ENCODE measurements around the gene OR13F1. TPM values are rescaled to one million over a fixed set of nuclear protein-coding genes. Genes with fewer than 3 reads are reported as not detected.
"Not testable (repeated sequence)": the region's sequence is repeated elsewhere in the genome, so short reads cannot be mapped to it uniquely, and the experiment has no call there.

Gene OR13F1
- total and polyA plus RNA-seq, 9 donors = not detected

GRCh38 chr9:104520241-104520640, 16.2 kb downstream of the OR13F1 start:
- H3K27ac ChIP-seq (ENCODE audit: low read length); DNase-seq; H3K27me3 ChIP-seq (ENCODE audit: control insufficient read depth, insufficient read depth, low read length); H3K4me1 ChIP-seq (ENCODE audit: control insufficient read depth, insufficient read depth, low read length); H3K36me3 ChIP-seq (ENCODE audit: control insufficient read depth, insufficient read depth, low read length); H3K9me3 ChIP-seq (replicated peaks; ENCODE audit: control insufficient read depth, low read depth, low read length); H3K4me3 ChIP-seq (ENCODE audit: low read length): not testable (repeated sequence)
- WGBS (ENCODE audit: insufficient coverage) = 90% methylated on average over 8 of the region's 10 CpGs

DNA sequence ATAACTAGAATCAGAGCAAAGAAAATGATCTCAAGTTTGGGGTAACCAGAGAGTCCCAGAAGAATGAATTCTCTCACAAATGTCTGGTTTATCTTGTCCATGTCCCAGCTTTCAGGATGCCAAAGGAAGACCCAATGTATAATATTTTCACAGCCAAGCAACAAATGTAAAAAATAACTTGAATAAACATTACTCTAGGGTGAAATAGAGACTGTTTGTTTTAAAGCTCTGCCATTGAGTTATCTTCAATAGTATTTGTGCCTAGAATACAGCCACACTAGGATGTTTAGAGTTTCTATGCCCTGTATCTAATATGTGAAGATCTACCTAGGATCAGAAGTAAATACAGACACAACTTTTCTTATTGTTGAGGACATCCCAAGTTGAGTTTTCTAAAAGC, 23.0 kb downstream of the OR13F1 start, which contains the start of gene OR13C4:
TSS of gene OR13C4 (minus strand) at position 101 of the 400 bp plus-strand sequence. CDS start at position 101, 0 bp downstream.
- Histone ChIP-seq H3K36me3 (ENCODE audit: control insufficient read depth, insufficient read depth, low read length) (no peaks in the 10 kb centered on the region), H3K9me3 (replicated peaks; ENCODE audit: control insufficient read depth, low read depth, low read length) (peaks cover 2% of the 10 kb centered on the region)
- no peak for DNase-seq

DNA sequence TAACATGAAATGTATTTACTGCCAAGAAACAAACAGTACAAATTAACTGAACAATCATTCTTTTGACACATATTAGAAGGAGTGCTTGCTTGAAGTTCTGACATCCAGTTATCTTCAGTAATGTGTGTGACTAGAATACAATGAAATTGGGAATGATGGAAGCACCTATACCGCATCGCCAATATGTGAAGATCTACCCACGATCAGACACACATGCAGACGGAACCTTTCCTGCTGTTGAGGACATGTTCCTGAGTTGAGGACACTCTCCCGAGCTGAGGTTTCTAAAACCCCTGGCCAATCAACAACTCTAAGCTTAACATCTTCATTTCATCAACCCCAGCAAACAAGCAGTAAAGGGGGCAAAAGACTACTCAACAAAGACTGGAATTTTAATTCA, 32.7 kb downstream of the OR13F1 start, which contains the start of gene OR13C3:
TSS of gene OR13C3 (minus strand) at position 101 of the 400 bp plus-strand sequence. CDS start 133 bp downstream, outside the sequence.
- Histone ChIP-seq H3K36me3 (ENCODE audit: control insufficient read depth, insufficient read depth, low read length) (no peaks in the 10 kb centered on the region), H3K4me3 (ENCODE audit: low read length) (no peak within 1 kb of the TSS), H3K27ac (ENCODE audit: low read length) (no peak within 1 kb of the TSS), H3K9me3 (replicated peaks; ENCODE audit: control insufficient read depth, low read depth, low read length) (no peaks in the 10 kb centered on the region), H3K4me1 (ENCODE audit: control insufficient read depth, insufficient read depth, low read length) (no peaks in the 10 kb centered on the region), H3K27me3 (ENCODE audit: control insufficient read depth, insufficient read depth, low read length) (no peaks in the 10 kb centered on the region)
- 100% methylated on average over 2 of the region's 5 CpGs for WGBS (ENCODE audit: insufficient coverage)
- DNase-seq = no peak

More for the DNA sequence above, 23.0 kb downstream of the OR13F1 start, which contains the start of gene OR13C4:
- Histone ChIP-seq H3K27me3 (ENCODE audit: control insufficient read depth, insufficient read depth, low read length) (no peaks in the 10 kb centered on the region), H3K4me1 (ENCODE audit: control insufficient read depth, insufficient read depth, low read length) (no peaks in the 10 kb centered on the region), H3K27ac (ENCODE audit: low read length) (no peak within 1 kb of the TSS), H3K4me3 (ENCODE audit: low read length) (no peak within 1 kb of the TSS)

- DNase-seq = no peak
- no peaks in the 10 kb centered on the region for H3K27me3 ChIP-seq (ENCODE audit: control insufficient read depth, insufficient read depth, low read length)
- no peaks in the 10 kb centered on the region for H3K9me3 ChIP-seq (replicated peaks; ENCODE audit: control insufficient read depth, low read depth, low read length)
- H3K4me1 ChIP-seq (ENCODE audit: control insufficient read depth, insufficient read depth, low read length) = no peaks in the 10 kb centered on the region
- H3K36me3 ChIP-seq (ENCODE audit: control insufficient read depth, insufficient read depth, low read length) = no peaks in the 10 kb centered on the region
- WGBS (ENCODE audit: insufficient coverage) = 36% methylated on average over 1 of the region's 1 CpG
- no peak overlapping the region for H3K4me3 ChIP-seq (ENCODE audit: low read length)
- no peak overlapping the region for H3K27ac ChIP-seq (ENCODE audit: low read length)
Measured at GRCh38 chr9:104539275-104539674, 35.2 kb downstream of the OR13F1 start.

GRCh38 chr9:104544644-104545043, 40.6 kb downstream of the OR13F1 start:
- DNase-seq = no peak
- H3K27ac ChIP-seq (ENCODE audit: low read length) = no peak overlapping the region
- H3K27me3 ChIP-seq (ENCODE audit: control insufficient read depth, insufficient read depth, low read length) = no peaks in the 10 kb centered on the region
- no CpG with 5 or more reads among the region's 4 CpGs for WGBS (ENCODE audit: insufficient coverage)
- no peak overlapping the region for H3K4me3 ChIP-seq (ENCODE audit: low read length)
- no peaks in the 10 kb centered on the region for H3K4me1 ChIP-seq (ENCODE audit: control insufficient read depth, insufficient read depth, low read length)
- no peaks in the 10 kb centered on the region for H3K9me3 ChIP-seq (replicated peaks; ENCODE audit: control insufficient read depth, low read depth, low read length)
- no peaks in the 10 kb centered on the region for H3K36me3 ChIP-seq (ENCODE audit: control insufficient read depth, insufficient read depth, low read length)

- DNase-seq = no peak
- Histone ChIP-seq H3K4me1 (ENCODE audit: control insufficient read depth, insufficient read depth, low read length) (no peaks in the 10 kb centered on the region), H3K27me3 (ENCODE audit: control insufficient read depth, insufficient read depth, low read length) (no peaks in the 10 kb centered on the region), H3K36me3 (ENCODE audit: control insufficient read depth, insufficient read depth, low read length) (no peaks in the 10 kb centered on the region), H3K4me3 (ENCODE audit: low read length) (no peak overlapping the region), H3K27ac (ENCODE audit: low read length) (no peak overlapping the region), H3K9me3 (replicated peaks; ENCODE audit: control insufficient read depth, low read depth, low read length) (peaks cover 5% of the 10 kb centered on the region)
- WGBS (ENCODE audit: insufficient coverage) = no CpG with 5 or more reads among the region's 1 CpG
Measured at GRCh38 chr9:104553261-104553660, 49.2 kb downstream of the OR13F1 start.

Other genes with a start within 250 kb of the OR13F1 start
- gene OR13C4, start 22.9 kb downstream of the OR13F1 start, total RNA-seq = not detected
- not detected for gene OR13C4, start 22.9 kb downstream of the OR13F1 start, polyA plus RNA-seq (ENCODE audit: insufficient read depth in 1 of 8, insufficient read length in 8 of 8, low replicate concordance in 1 of 8)
- gene OR13C3, start 32.6 kb downstream of the OR13F1 start, total RNA-seq = not detected
- not detected for gene OR13C3, start 32.6 kb downstream of the OR13F1 start, polyA plus RNA-seq (ENCODE audit: insufficient read depth in 1 of 8, insufficient read length in 8 of 8, low replicate concordance in 1 of 8)
- not detected for gene OR13C8, start 64.9 kb downstream of the OR13F1 start, total RNA-seq
- not detected for gene OR13C8, start 64.9 kb downstream of the OR13F1 start, polyA plus RNA-seq (ENCODE audit: insufficient read depth in 1 of 8, insufficient read length in 8 of 8, low replicate concordance in 1 of 8)
- not detected for gene OR13C5, start 95.2 kb downstream of the OR13F1 start, total RNA-seq
- not detected for gene OR13C5, start 95.2 kb downstream of the OR13F1 start, polyA plus RNA-seq (ENCODE audit: insufficient read depth in 1 of 8, insufficient read length in 8 of 8, low replicate concordance in 1 of 8)
- gene OR13C2, start 101.4 kb downstream of the OR13F1 start, total RNA-seq = 0.13 TPM
- gene OR13C2, start 101.4 kb downstream of the OR13F1 start, polyA plus RNA-seq (ENCODE audit: insufficient read depth in 1 of 8, insufficient read length in 8 of 8, low replicate concordance in 1 of 8) = not detected
- 0.09 TPM for gene OR13C9, start 113.9 kb downstream of the OR13F1 start, total RNA-seq
- gene OR13C9, start 113.9 kb downstream of the OR13F1 start, polyA plus RNA-seq (ENCODE audit: insufficient read depth in 1 of 8, insufficient read length in 8 of 8, low replicate concordance in 1 of 8) = not detected
- not detected for gene OR13D1, start 190.3 kb downstream of the OR13F1 start, total RNA-seq
- gene OR13D1, start 190.3 kb downstream of the OR13F1 start, polyA plus RNA-seq (ENCODE audit: insufficient read depth in 1 of 8, insufficient read length in 8 of 8, low replicate concordance in 1 of 8) = under 1 TPM in 1 of 8 donors, not detected in 7; 0.18 TPM
- gene NIPSNAP3A, start 243.4 kb downstream of the OR13F1 start, total RNA-seq = 47.5 TPM
- gene NIPSNAP3A, start 243.4 kb downstream of the OR13F1 start, polyA plus RNA-seq (ENCODE audit: insufficient read depth in 1 of 8, insufficient read length in 8 of 8, low replicate concordance in 1 of 8) = 10 to 100 TPM; 49.9 to 63.2 (median 55.8) TPM